Brain microvascular endothelial cell (primary cell): ENCODE data around the gene PCDHB6.
A peak's percentile ranks its signal among the peaks of the same experiment; 100 is the strongest.
"Not testable (repeated sequence)": the region's sequence is repeated elsewhere in the genome, so short reads cannot be mapped to it uniquely, and the experiment has no call there.

Experiments used
- DNase-seq: peaks from one replicate; pipeline ENCODE4 v3.0.0-alpha.2; 2020
- H3K27ac ChIP-seq: fragments of 250-450 bp; sonication (Bioruptor Pico); 2 replicates; pipeline ENCODE4 v1.5.1; 2020; ENCODE audit warnings: mild to moderate bottlenecking, moderate library complexity
- H3K27me3 ChIP-seq: fragments of 250-450 bp; sonication (Bioruptor Pico); replicated peaks from 2 replicates; pipeline ENCODE4 v1.5.1; 2020; ENCODE audit warnings: mild to moderate bottlenecking
- H3K36me3 ChIP-seq: fragments of 250-450 bp; sonication (Bioruptor Pico); replicated peaks from 2 replicates; pipeline ENCODE4 v1.5.1; 2020; ENCODE audit warnings: mild to moderate bottlenecking
- H3K4me3 ChIP-seq: 2 replicates; pipeline ENCODE4 v1.5.1; 2011; ENCODE audit warnings: low read depth, mild to moderate bottlenecking, control low read depth, low read length, moderate library complexity
- in situ Hi-C: cut with HindIII; loops from 2 replicates; pipeline ENCODE4 v1.10.0; 2017; ENCODE audit warnings: low sequenced_read_pairs, low pct_ligation_motif_present
- TF ChIP-seq, protein P1 (sequence below): IDR thresholded peaks from 2 replicates; pipeline ENCODE4 v1.5.1; 2011; ENCODE audit warnings: low read depth, mild to moderate bottlenecking, moderate library complexity, low read length, control low read depth, inconsistent platforms; ENCODE audit errors: missing control alignments

The PCDHB6 gene

DNA sequence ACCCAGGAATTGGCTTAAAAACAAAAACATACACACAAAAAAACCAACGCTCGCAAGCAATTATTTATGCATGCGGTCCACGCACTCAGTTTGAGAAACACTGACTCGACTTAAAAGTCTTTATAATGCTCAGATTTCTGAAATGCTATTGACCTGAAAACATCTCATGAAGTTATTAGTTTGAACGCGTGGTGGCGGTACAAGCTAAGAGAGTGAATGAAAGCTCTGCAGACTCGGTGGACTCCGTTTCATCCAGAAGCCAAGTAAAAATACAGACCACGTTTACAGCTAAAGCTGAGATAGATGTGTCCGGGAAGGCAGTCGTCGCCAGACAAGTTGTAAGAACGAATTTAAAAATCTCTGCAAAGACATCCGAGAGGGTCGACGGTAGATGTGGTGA lies at the start of gene PCDHB6:
TSS of gene PCDHB6 (plus strand) at position 246 of the 400 bp plus-strand sequence. CDS start 201 bp downstream, outside the sequence.
- no peak within 1 kb of the TSS for H3K27ac ChIP-seq
- no peak within 1 kb of the TSS for H3K4me3 ChIP-seq
- TF ChIP-seq, protein P1, sequence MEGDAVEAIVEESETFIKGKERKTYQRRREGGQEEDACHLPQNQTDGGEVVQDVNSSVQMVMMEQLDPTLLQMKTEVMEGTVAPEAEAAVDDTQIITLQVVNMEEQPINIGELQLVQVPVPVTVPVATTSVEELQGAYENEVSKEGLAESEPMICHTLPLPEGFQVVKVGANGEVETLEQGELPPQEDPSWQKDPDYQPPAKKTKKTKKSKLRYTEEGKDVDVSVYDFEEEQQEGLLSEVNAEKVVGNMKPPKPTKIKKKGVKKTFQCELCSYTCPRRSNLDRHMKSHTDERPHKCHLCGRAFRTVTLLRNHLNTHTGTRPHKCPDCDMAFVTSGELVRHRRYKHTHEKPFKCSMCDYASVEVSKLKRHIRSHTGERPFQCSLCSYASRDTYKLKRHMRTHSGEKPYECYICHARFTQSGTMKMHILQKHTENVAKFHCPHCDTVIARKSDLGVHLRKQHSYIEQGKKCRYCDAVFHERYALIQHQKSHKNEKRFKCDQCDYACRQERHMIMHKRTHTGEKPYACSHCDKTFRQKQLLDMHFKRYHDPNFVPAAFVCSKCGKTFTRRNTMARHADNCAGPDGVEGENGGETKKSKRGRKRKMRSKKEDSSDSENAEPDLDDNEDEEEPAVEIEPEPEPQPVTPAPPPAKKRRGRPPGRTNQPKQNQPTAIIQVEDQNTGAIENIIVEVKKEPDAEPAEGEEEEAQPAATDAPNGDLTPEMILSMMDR, result no peak
- H3K27me3 ChIP-seq, result no peaks in the 10 kb centered on the region
- DNase-seq, result no peak
- in situ Hi-C loops, result no loop called here
- H3K36me3 ChIP-seq, result no peaks in the 10 kb centered on the region

DNA sequence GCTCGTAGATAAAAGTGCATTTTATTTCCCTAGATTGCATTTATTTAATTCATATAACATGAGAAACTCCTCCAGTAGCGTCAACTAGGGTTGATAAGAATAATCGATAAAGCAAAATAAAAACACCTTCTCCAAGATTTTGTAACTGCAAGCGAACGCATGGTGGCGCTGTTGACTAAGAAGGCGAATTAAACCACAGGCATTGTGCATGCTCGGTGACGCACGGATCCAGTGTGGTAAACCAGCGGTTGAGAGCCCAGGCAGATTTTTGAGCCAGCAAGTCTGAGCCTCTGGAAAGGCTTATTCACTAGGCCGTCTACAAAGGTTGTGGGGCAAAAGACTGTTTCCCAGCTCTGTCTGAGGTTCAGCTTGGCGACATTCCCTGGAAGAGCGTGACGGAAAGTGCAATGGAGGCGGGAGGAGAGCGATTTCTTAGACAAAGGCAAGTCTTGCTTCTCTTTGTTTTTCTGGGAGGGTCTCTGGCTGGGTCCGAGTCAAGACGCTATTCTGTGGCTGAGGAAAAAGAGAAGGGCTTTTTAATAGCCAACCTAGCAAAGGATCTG lies 49.5 kb upstream of the PCDHB6 start, which contains the start of gene PCDHB3:
TSS of gene PCDHB3 (plus strand) at position 231 of the 563 bp plus-strand sequence. CDS start at position 408, 177 bp downstream.
- H3K27me3 ChIP-seq, result no peaks in the 10 kb centered on the region
- in situ Hi-C loops, result no loop called here
- no peak within 1 kb of the TSS for H3K27ac ChIP-seq
- TF ChIP-seq, protein P1, result peak; percentile 36
- no peak within 1 kb of the TSS for H3K4me3 ChIP-seq
- no peaks in the 10 kb centered on the region for H3K36me3 ChIP-seq
- no peak for DNase-seq

DNA sequence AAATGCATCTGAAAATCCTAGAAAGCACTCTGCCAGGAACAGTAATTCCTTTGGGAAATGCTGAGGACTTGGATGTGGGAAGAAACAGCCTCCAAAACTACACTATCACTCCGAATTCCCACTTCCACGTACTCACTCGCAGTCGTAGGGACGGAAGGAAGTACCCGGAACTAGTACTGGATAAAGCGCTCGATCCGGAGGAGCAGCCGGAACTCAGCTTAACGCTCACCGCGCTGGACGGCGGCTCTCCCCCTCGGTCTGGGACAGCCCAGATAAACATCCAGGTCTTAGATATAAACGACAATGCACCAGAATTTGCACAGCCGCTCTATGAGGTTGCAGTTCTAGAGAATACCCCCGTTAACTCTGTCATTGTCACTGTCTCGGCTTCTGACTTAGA lies 48.8 kb upstream of the PCDHB6 start:
- Histone ChIP-seq H3K36me3 (no peaks in the 10 kb centered on the region), H3K4me3 (no peak overlapping the region), H3K27me3 (no peaks in the 10 kb centered on the region), H3K27ac (no peak overlapping the region)
- TF ChIP-seq, protein P1, result no peak
- no peak for DNase-seq
- in situ Hi-C loops, result no loop called here

DNA sequence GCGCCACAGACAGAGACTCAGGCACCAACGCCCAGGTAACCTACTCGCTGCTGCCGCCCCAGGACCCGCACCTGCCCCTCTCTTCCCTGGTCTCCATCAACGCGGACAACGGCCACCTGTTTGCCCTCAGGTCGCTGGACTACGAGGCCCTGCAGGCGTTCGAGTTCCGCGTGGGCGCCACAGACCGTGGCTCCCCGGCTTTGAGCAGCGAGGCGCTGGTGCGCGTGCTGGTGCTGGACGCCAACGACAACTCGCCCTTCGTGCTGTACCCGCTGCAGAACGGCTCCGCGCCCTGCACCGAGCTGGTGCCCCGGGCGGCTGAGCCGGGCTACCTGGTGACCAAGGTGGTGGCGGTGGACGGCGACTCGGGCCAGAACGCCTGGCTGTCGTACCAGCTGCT lies 47.8 kb upstream of the PCDHB6 start:
- H3K27ac ChIP-seq, in situ Hi-C loops, DNase-seq, H3K36me3 ChIP-seq, H3K27me3 ChIP-seq, H3K4me3 ChIP-seq: not testable (repeated sequence)

DNA sequence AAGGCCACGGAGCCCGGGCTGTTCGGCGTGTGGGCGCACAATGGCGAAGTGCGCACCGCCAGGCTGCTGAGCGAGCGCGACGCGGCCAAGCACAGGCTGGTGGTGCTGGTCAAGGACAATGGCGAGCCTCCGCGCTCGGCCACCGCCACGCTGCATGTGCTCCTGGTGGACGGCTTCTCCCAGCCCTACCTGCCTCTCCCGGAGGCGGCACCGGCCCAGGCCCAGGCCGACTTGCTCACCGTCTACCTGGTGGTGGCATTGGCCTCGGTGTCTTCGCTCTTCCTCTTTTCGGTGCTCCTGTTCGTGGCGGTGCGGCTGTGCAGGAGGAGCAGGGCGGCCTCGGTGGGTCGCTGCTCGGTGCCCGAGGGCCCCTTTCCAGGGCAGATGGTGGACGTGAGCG lies 47.4 kb upstream of the PCDHB6 start:
- H3K27me3 ChIP-seq, in situ Hi-C loops, H3K36me3 ChIP-seq, H3K4me3 ChIP-seq, DNase-seq, H3K27ac ChIP-seq: not testable (repeated sequence)

DNA sequence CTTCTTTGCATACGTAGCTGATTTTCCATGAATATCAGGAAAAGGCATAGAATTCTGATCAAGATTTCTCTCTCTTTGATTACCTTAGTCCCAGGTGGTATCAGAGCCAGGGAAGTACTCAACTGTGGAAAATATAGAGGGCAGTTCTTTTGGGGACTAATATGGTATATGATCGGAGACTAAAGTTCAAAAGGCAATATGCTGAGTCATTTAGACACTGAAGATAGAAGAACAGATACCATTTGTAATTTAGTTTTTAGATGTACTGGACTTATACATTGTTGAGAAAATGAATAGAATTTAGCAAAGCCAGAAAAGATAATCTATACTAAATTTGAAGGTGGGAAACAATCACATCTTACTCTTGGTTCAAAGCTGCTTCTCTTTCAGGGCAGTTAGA lies 44.5 kb upstream of the PCDHB6 start:
- Histone ChIP-seq H3K4me3 (no peak overlapping the region), H3K36me3 (no peaks in the 10 kb centered on the region), H3K27me3 (no peaks in the 10 kb centered on the region), H3K27ac (no peak overlapping the region)
- TF ChIP-seq, protein P1, result no peak
- DNase-seq, result no peak
- in situ Hi-C loops, result no loop called here

DNA sequence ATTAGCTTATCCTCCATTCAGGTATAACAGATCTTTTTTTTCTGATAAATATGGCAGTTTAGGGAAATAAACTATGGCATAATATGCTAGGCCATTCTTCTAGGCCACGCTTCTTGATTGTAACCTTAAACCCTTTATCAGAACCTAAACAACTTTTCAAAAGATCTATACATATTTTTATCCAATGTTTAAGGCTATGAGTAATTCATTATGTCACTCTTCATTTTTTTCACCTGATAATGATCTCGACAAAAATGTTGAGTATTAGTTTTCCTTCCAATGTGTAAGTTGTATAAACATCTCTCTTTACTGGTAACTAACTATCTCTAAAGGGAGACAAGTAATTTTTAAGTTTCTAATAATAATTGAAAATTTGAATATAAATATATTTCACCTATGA lies 30.6 kb upstream of the PCDHB6 start:
- Histone ChIP-seq H3K4me3 (no peak overlapping the region), H3K27me3 (no peaks in the 10 kb centered on the region), H3K36me3 (no peaks in the 10 kb centered on the region), H3K27ac (no peak overlapping the region)
- in situ Hi-C loops, result no loop called here
- TF ChIP-seq, protein P1, result no peak
- DNase-seq, result no peak
